ENCODE results near the gene GRID1. TPM values are rescaled to one million over a fixed set of nuclear protein-coding genes. Genes with fewer than 3 reads are reported as not detected.

Gene GRID1
- total RNA-seq, 4 donors from 2014 or later: 0.03 to 2.7 (median 0.49) TPM

GRCh38 chr10:85792533-85792858 lies 574.1 kb downstream of the GRID1 start:
- no peaks in the 10 kb centered on the region for H3K36me3 ChIP-seq
- no peak for TF ChIP-seq POLR2A (IDR thresholded peaks at IDR 0.05)
- TF ChIP-seq, protein P1, sequence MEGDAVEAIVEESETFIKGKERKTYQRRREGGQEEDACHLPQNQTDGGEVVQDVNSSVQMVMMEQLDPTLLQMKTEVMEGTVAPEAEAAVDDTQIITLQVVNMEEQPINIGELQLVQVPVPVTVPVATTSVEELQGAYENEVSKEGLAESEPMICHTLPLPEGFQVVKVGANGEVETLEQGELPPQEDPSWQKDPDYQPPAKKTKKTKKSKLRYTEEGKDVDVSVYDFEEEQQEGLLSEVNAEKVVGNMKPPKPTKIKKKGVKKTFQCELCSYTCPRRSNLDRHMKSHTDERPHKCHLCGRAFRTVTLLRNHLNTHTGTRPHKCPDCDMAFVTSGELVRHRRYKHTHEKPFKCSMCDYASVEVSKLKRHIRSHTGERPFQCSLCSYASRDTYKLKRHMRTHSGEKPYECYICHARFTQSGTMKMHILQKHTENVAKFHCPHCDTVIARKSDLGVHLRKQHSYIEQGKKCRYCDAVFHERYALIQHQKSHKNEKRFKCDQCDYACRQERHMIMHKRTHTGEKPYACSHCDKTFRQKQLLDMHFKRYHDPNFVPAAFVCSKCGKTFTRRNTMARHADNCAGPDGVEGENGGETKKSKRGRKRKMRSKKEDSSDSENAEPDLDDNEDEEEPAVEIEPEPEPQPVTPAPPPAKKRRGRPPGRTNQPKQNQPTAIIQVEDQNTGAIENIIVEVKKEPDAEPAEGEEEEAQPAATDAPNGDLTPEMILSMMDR (IDR thresholded peaks at IDR 0.05): no peak
- H3K4me3 ChIP-seq: no peak overlapping the region
- H3K27ac ChIP-seq: peak overlapping the region in 2 of 4 donors; percentile 23 to 26
- no peaks in the 10 kb centered on the region for H3K27me3 ChIP-seq
- intact Hi-C loops (cut with DNase I): no loop called here
- 15 to 60% methylated on average over 1 of the region's 3 CpGs for WGBS, 2 donors
- H3K9me3 ChIP-seq: no peaks in the 10 kb centered on the region
- DNase-seq: no peak
- peaks cover 0 to 15% (median 0%) of the 10 kb centered on the region in 3 donors for H3K4me1 ChIP-seq

DNA sequence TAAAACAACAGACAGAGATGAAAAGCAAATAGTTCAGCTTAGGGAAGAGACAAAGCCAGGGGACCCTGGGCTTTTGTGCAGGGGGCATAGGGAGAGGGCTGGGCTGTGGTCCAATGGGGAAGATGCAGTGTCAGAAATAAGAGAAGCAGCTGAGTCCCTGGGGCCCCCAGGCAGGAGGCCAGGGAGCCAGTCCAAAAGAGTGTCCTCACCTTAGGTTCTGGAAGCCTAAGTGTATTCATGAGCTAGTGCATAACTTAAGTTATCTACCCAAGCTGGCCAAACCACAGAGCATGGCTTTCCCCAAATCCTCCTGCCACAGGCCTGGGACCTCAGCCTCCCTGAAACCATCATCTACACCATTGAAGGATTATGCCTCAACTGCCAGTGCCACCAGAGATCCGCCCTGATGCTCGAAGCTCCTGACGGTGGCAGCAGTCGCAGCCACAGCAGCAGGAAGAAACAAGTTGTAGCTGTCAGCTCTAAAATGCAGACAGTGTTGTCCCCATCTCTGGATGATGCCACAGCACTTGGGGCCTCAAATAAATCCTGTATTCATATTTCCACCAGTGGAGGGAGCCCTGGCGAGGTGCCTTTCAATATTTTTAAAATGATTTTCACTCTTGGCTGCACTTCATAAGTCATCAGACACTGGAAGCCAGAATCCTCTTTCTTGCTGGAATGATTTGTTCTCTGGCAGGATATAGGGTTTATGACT lies 574.6 kb downstream of the GRID1 start:
- intact Hi-C loops (cut with DNase I): no loop called here
- peaks cover 0 to 15% (median 0%) of the 10 kb centered on the region in 3 donors for H3K4me1 ChIP-seq
- no peaks in the 10 kb centered on the region for H3K36me3 ChIP-seq
- no peaks in the 10 kb centered on the region for H3K9me3 ChIP-seq
- TF ChIP-seq POLR2A (IDR thresholded peaks at IDR 0.05): no peak
- TF ChIP-seq, protein P1 (IDR thresholded peaks at IDR 0.05): peak in 1 of 6 experiments; percentile 16
- no peaks in the 10 kb centered on the region for H3K27me3 ChIP-seq
- no peak for DNase-seq
- 47 to 72% methylated on average over 3 of the region's 5 CpGs for WGBS, 2 donors
- no peak overlapping the region for H3K27ac ChIP-seq
- H3K4me3 ChIP-seq: no peak overlapping the region

- Histone ChIP-seq H3K27me3 (no peaks in the 10 kb centered on the region), H3K36me3 (no peaks in the 10 kb centered on the region), H3K27ac (no peak overlapping the region), H3K4me3 (no peak overlapping the region), H3K9me3 (no peaks in the 10 kb centered on the region), H3K4me1 (peaks cover 0 to 15% (median 0%) of the 10 kb centered on the region in 3 donors)
- DNase-seq: no peak
- intact Hi-C loops (cut with DNase I): no loop called here
- TF ChIP-seq, protein P1 (IDR thresholded peaks at IDR 0.05): no peak
- no peak for TF ChIP-seq POLR2A (IDR thresholded peaks at IDR 0.05)
- 70 to 75% methylated on average over 4 to 5 of the region's 7 CpGs for WGBS, 2 donors
These were observed 576.4 kb downstream of the GRID1 start for GRCh38 chr10:85789982-85790789.

- H3K36me3 ChIP-seq: no peaks in the 10 kb centered on the region
- no peaks in the 10 kb centered on the region for H3K9me3 ChIP-seq
- peaks cover 0 to 15% (median 0%) of the 10 kb centered on the region in 3 donors for H3K4me1 ChIP-seq
- intact Hi-C loops (cut with DNase I): no loop called here
- H3K4me3 ChIP-seq: no peak overlapping the region
- no peak overlapping the region for H3K27ac ChIP-seq
- H3K27me3 ChIP-seq: no peaks in the 10 kb centered on the region
- 65% methylated on average over 3 of the region's 3 CpGs; no CpG with 5 or more reads in 1 of the 2 donors for WGBS, 2 donors
- TF ChIP-seq, protein P1 (IDR thresholded peaks at IDR 0.05): no peak
- TF ChIP-seq POLR2A (IDR thresholded peaks at IDR 0.05): no peak
- no peak for DNase-seq
These were observed 577.5 kb downstream of the GRID1 start for GRCh38 chr10:85789125-85789524.

DNA sequence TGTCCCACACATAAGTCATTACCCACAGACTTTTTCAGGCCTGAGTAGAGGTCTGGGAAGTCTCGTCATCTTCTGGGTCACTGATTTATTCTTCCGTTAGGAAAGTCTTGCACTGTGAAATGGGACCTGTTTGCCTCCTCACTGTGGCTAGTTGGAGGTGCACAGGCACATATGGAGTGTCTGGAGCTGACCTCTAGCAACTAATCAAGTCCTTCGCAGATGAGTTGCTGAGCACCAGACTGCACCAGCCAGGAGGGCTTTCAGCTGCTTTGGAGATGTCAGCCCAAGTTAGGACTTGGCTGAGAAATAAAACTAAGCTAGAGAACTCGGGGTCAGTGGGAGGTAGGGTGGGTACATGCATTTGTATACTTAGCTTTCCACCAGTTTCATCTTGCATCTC lies 578.0 kb downstream of the GRID1 start:
- intact Hi-C loops (cut with DNase I): no loop called here
- Histone ChIP-seq H3K4me3 (no peak overlapping the region), H3K4me1 (peaks cover 0 to 15% (median 0%) of the 10 kb centered on the region in 3 donors), H3K27ac (no peak overlapping the region), H3K27me3 (no peaks in the 10 kb centered on the region), H3K9me3 (no peaks in the 10 kb centered on the region), H3K36me3 (no peaks in the 10 kb centered on the region)
- DNase-seq: no peak
- 65 to 74% methylated on average over 2 of the region's 4 CpGs for WGBS, 2 donors
- TF ChIP-seq POLR2A (IDR thresholded peaks at IDR 0.05): no peak
- TF ChIP-seq, protein P1 (IDR thresholded peaks at IDR 0.05): no peak

Measured in esophagus squamous epithelium (tissue), 5 donors.